Mesenteric fat pad (tissue), 1 donor: Measurements from ENCODE around the gene FASTK. TPM values are rescaled to one million over a fixed set of nuclear protein-coding genes. Genes with fewer than 3 reads are reported as not detected.
"Not testable (repeated sequence)": the region's sequence is repeated elsewhere in the genome, so short reads cannot be mapped to it uniquely, and the experiment has no call there.

Source experiments
- DNase-seq: peaks from one replicate; pipeline ENCODE4 v3.0.0-alpha.2; 2020; ENCODE audit warnings: low spot score
- total RNA-seq: library from RNA; stranded (reverse); fragmentation: NEBNext Ultra II Directional; extraction: Animal tissue kit (Norgen Biotek cat#: 25700); gene quantifications from one replicate; pipeline ENCODE4 v1.2.1, GENCODE V29; 2021
- donor health status: DM: yes; HTN: yes; CAD: no.

The FASTK gene
- total RNA-seq, 1 donor from 2014 or later: 59.3 TPM

- no peak for DNase-seq
Observed at GRCh38 chr7:151032936-151033863, 47.4 kb downstream of the FASTK start.

- no peak for DNase-seq
Observed at GRCh38 chr7:151031011-151031410, 49.6 kb downstream of the FASTK start.

- DNase-seq: no peak
Observed at GRCh38 chr7:151028948-151029501, 51.6 kb downstream of the FASTK start.

GRCh38 chr7:151028131-151028947, 52.3 kb downstream of the FASTK start, which contains the start of gene ABCB8:
TSS of gene ABCB8 (plus strand) at chr7:151028450. CDS start at chr7:151028516, 66 bp downstream.
- peak; percentile 96 for DNase-seq

GRCh38 chr7:151027728-151028130, 52.9 kb downstream of the FASTK start:
- DNase-seq: not testable (repeated sequence)

GRCh38 chr7:151026771-151027727, 53.6 kb downstream of the FASTK start:
- DNase-seq: not testable (repeated sequence)

Other genes starting within 250 kb of the FASTK start
- gene AOC1, start 228.3 kb downstream of the FASTK start, total RNA-seq: 0.67 TPM
- gene KCNH2, start 102.5 kb downstream of the FASTK start, total RNA-seq: 0.32 TPM
- gene NOS3, start 89.8 kb downstream of the FASTK start, total RNA-seq: 57.1 TPM
- not detected for gene ATG9B, start 56.3 kb downstream of the FASTK start, total RNA-seq
- 27.6 TPM for gene ABCB8, start 52.4 kb downstream of the FASTK start, total RNA-seq
- gene ASIC3, start 32.3 kb downstream of the FASTK start, total RNA-seq: 0.87 TPM
- 7.3 TPM for gene CDK5, start 22.9 kb downstream of the FASTK start, total RNA-seq
- 130 TPM for gene SLC4A2, start 21.2 kb downstream of the FASTK start, total RNA-seq
- gene TMUB1, start 2.7 kb upstream of the FASTK start, total RNA-seq: 31.9 TPM
- gene AGAP3, start 5.7 kb upstream of the FASTK start, total RNA-seq: 86.8 TPM
- not detected for gene GBX1, start 86.9 kb upstream of the FASTK start, total RNA-seq
- gene ASB10, start 106.4 kb upstream of the FASTK start, total RNA-seq: not detected
- gene H2BK1, start 129.7 kb upstream of the FASTK start, total RNA-seq: not detected
- gene ABCF2, start 146.4 kb upstream of the FASTK start, total RNA-seq: 38.1 TPM
- gene CHPF2, start 151.7 kb upstream of the FASTK start, total RNA-seq: 42.1 TPM
- 36.5 TPM for gene SMARCD3, start 167.9 kb upstream of the FASTK start, total RNA-seq